HCT116 (cell line): Measurements from ENCODE around the gene ASAP2. TPM values are rescaled to one million over a fixed set of nuclear protein-coding genes. Genes with fewer than 3 reads are reported as not detected.

ENCODE experiments used
- ATAC-seq: fragments of 200-7000 bp; cut with Tn5 transposase; 2 replicates; pipeline ENCODE4 v1.9.1; 2020; ENCODE audit warnings: mild to moderate bottlenecking, moderate library complexity
- BruUV-seq: library from RNA; stranded (reverse); fragments of 400-500 nt; replicated peaks from 2 replicates; lab custom pipeline; 2021; lab: Mats Ljungman, UMichigan
- CTCF ChIA-PET: fragments of 300-600 bp; sonication (Branson Sonifier 250); formaldehyde crosslinking; loops from one replicate; lab custom pipeline; 2021; ENCODE audit warnings: antibody characterized with exemption; lab: Charles Lee
- POLR2A ChIA-PET: fragments of 300-600, 350-600 bp; sonication (Branson Sonifier 250); formaldehyde crosslinking; loops from one replicate; lab custom pipeline; 2021; ENCODE audit warnings: antibody characterized with exemption; lab: Charles Lee
- RAD21 ChIA-PET, 2 experiments: fragments of 300-600 bp; sonication (Branson Sonifier 250); formaldehyde crosslinking; loops; one replicate each; lab custom pipeline; 2023; ENCODE audit warnings: low total read pairs in 2 of 2; ENCODE audit not compliant: uncharacterized antibody in 2 of 2, unreplicated experiment in 2 of 2, low non-redundant PET in 1 of 2; lab: Charles Lee
- DNase-seq: peaks from one replicate; pipeline ENCODE4 v3.0.0-alpha.2; 2010; ENCODE audit warnings: low read depth, low spot score
- H2AFZ ChIP-seq: fragments of 200-600 bp; shearing (Covaris generic), sonication (generic); 2 replicates; pipeline ENCODE4 v1.6.1; 2017; ENCODE audit warnings: low read depth, mixed run types, mixed read lengths, antibody characterized with exemption, low read length; ENCODE audit not compliant: poor library complexity, severe bottlenecking
- H3K27ac ChIP-seq: 2 replicates; pipeline ENCODE4 v1.5.1; 2012; ENCODE audit warnings: low read depth, low read length
- H3K27me3 ChIP-seq: fragments of 200-600 bp; sonication (generic); 2 replicates; pipeline ENCODE4 v1.6.1; 2016; ENCODE audit warnings: mixed run types, low read length, mixed read lengths; ENCODE audit not compliant: insufficient read depth
- H3K36me3 ChIP-seq, 2 experiments: fragments of 200-500 bp in 1 of 2; fragments of 200-600 bp in 1 of 2; sonication (Bioruptor generic) in 1 of 2; sonication (generic) in 1 of 2; 2 replicates each; pipeline versions ENCODE4 v1.5.1 to v1.6.1; 2014 to 2016; ENCODE audit warnings: low read length in 2 of 2, inconsistent platforms in 1 of 2, mixed read lengths in 1 of 2, mixed run types in 1 of 2; ENCODE audit not compliant: insufficient read depth in 2 of 2, control insufficient read depth in 1 of 2
- H3K4me1 ChIP-seq, 2 experiments: fragments of 200-600 bp in 1 of 2; sonication (generic) in 1 of 2; 2 replicates each; pipeline versions ENCODE4 v1.5.1 to v1.6.1; 2012 to 2017; ENCODE audit warnings: low read length in 2 of 2, inconsistent platforms in 1 of 2, mild to moderate bottlenecking in 1 of 2, mixed read lengths in 1 of 2, mixed run types in 1 of 2, moderate library complexity in 1 of 2; ENCODE audit not compliant: insufficient read depth in 2 of 2, control insufficient read depth in 1 of 2
- H3K4me2 ChIP-seq: fragments of 200-600 bp; sonication (generic); 2 replicates; pipeline ENCODE4 v1.6.1; 2017; ENCODE audit warnings: mixed run types, low read length, mixed read lengths
- H3K4me3 ChIP-seq, 2 experiments: fragments of 200-600 bp in 1 of 2; sonication (generic) in 1 of 2; replicated peaks in 1 of 2; 2 replicates each; pipeline ENCODE4 v1.5.1; 2011 to 2016; ENCODE audit warnings: low read length in 2 of 2, control low read depth in 1 of 2, low read depth in 1 of 2, mild to moderate bottlenecking in 1 of 2, mixed read lengths in 1 of 2, mixed run types in 1 of 2
- H3K79me2 ChIP-seq: fragments of 200-600 bp; sonication (generic); 2 replicates; pipeline ENCODE4 v1.6.1; 2017; ENCODE audit warnings: mild to moderate bottlenecking, mixed run types, low read length, moderate library complexity, mixed read lengths; ENCODE audit not compliant: insufficient read depth
- H3K9ac ChIP-seq: fragments of 200-600 bp; sonication (generic); 2 replicates; pipeline ENCODE4 v1.6.1; 2016; ENCODE audit warnings: low read length, mixed read lengths
- H3K9me2 ChIP-seq: fragments of 200-600 bp; sonication (generic), shearing (Covaris generic); 2 replicates; pipeline ENCODE4 v1.6.1; 2017; ENCODE audit warnings: mixed run types, mild to moderate bottlenecking, moderate library complexity; ENCODE audit not compliant: insufficient read depth
- H3K9me3 ChIP-seq, 2 experiments: fragments of 200-500 bp in 1 of 2; fragments of 200-600 bp in 1 of 2; sonication (Bioruptor generic) in 1 of 2; sonication (generic) in 1 of 2; 2 replicates each; pipeline ENCODE4 v1.6.1; 2014 to 2017; ENCODE audit warnings: low read length in 2 of 2, mixed read lengths in 2 of 2, inconsistent platforms in 1 of 2, low read depth in 1 of 2, mild to moderate bottlenecking in 1 of 2, mixed run types in 1 of 2, moderate library complexity in 1 of 2; ENCODE audit not compliant: control insufficient read depth in 1 of 2, insufficient read depth in 1 of 2
- H4K20me1 ChIP-seq: fragments of 200-600 bp; sonication (generic), shearing (Covaris generic); 2 replicates; pipeline ENCODE4 v1.6.1; 2017; ENCODE audit warnings: mixed run types, mild to moderate bottlenecking, moderate library complexity; ENCODE audit not compliant: insufficient read depth
- CBX3 ChIP-seq: IDR thresholded peaks from 2 replicates; pipeline ENCODE4 v1.6.1; 2012; ENCODE audit warnings: low read depth
- CEBPB ChIP-seq: IDR thresholded peaks from 2 replicates; pipeline ENCODE4 v1.6.1; 2012; ENCODE audit warnings: low read depth
- EGR1 ChIP-seq: IDR thresholded peaks from 2 replicates; pipeline ENCODE4 v1.6.1; 2012; ENCODE audit warnings: low read depth
- ELF1 ChIP-seq: IDR thresholded peaks from 2 replicates; pipeline ENCODE4 v1.6.1; 2012; ENCODE audit warnings: low read depth, borderline replicate concordance
- EZH2 ChIP-seq: fragments of 200-600 bp; sonication (generic); IDR thresholded peaks from 2 replicates; pipeline ENCODE4 v1.6.1; 2017; ENCODE audit warnings: antibody characterized with exemption, mixed run types
- MAX ChIP-seq: IDR thresholded peaks from 2 replicates; pipeline ENCODE4 v1.6.1; 2012
- POLR2AphosphoS5 ChIP-seq: IDR thresholded peaks from 2 replicates; pipeline ENCODE4 v1.6.1; 2011; ENCODE audit warnings: mild to moderate bottlenecking, low read depth, low read length, moderate library complexity
- RAD21 ChIP-seq: IDR thresholded peaks from 2 replicates; pipeline ENCODE4 v1.6.1; 2012; ENCODE audit warnings: low read depth, mild to moderate bottlenecking
- SIN3A ChIP-seq: IDR thresholded peaks from 2 replicates; pipeline ENCODE4 v1.6.1; 2012; ENCODE audit warnings: low read depth
- SP1 ChIP-seq: IDR thresholded peaks from 2 replicates; pipeline ENCODE4 v1.6.1; 2012; ENCODE audit warnings: low read depth
- SRF ChIP-seq: IDR thresholded peaks from 2 replicates; pipeline ENCODE4 v1.6.1; 2012; ENCODE audit warnings: low read depth
- YY1 ChIP-seq: IDR thresholded peaks from 2 replicates; pipeline ENCODE4 v1.6.1; 2011; ENCODE audit warnings: low read length, low read depth, moderate library complexity, mild to moderate bottlenecking; ENCODE audit not compliant: insufficient replicate concordance; ENCODE audit errors: extremely low read depth
- ZNF274 ChIP-seq: fragments of 200-500 bp; sonication (Bioruptor generic); IDR thresholded peaks from 2 replicates; pipeline ENCODE4 v1.6.1; 2014; ENCODE audit warnings: mild to moderate bottlenecking, low read depth, low read length, inconsistent platforms
- intact Hi-C: fragments of 100-400 bp; cut with micrococcal nuclease; formaldehyde crosslinking; loops from 2 replicates; pipeline ENCODE4 v1.10.0; 2022
- total RNA-seq: library from RNA; stranded (reverse); gene quantifications from one replicate; pipeline ENCODE4 v1.2.1, GENCODE V29; 2021; ENCODE audit not compliant: unreplicated experiment
- TF ChIP-seq, protein P1 (sequence below): IDR thresholded peaks from 2 replicates; pipeline ENCODE4 v1.6.1; 2011; ENCODE audit warnings: mild to moderate bottlenecking, low read length, moderate library complexity; ENCODE audit not compliant: insufficient replicate concordance; ENCODE audit errors: extremely low read depth

The ASAP2 gene
- total RNA-seq, 1 experiment from 2014 or later = 16.5 TPM

DNA sequence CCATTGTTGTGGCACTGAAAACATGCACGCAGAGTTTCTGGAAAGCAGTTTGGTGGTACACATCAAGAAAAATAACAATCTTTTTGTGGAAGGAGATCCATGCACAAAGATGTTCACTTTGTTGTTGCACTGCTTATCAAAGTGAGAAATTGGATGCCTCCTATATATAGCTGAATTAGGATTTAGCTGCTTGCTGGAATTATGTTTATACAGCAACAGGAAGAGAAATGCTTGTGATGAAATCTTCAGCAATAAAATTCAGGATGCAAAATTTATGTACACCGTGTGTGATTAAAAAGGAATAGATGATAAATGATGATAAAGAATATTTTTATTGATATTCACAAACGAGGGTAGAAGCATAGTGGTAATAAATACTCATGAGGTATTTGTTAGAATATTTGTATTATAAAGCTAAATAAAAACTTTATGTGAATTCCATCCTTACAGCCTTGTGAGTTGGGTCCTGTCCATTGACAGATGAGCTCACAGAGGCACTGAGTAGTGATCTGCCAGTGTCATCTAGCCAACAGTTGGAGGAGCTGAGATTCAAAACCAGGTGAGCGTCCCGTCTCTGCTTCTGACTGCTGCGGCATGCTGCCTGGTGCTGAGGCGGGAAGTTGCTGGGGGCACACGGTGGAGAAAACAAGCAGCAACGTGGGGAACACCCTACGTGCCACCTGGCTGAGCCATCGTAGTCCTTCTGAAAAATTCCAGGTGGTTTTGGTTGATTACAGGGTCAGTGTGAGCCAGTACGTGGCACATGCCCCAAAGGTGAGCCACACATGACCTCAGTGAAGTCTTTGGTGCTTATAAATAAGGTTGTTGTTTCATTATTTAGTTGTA lies 80.2 kb downstream of the ASAP2 start:
- ChIA-PET POLR2A (interaction anchor here (1.1 kb wide), 1 partner anchor 10 kb away, joined by 3 read pairs; no protein-coding TSS in a partner anchor), RAD21 (interaction anchor here in 1 of 2 experiments (0.8 kb wide), 1 partner anchor 52 kb away, joined by 3 read pairs; no protein-coding TSS in a partner anchor), CTCF (no interaction called here)
- TF ChIP-seq ZNF274 (no peak), EGR1 (no peak), MAX (peak; percentile 92), POLR2AphosphoS5 (no peak), YY1 (no peak), CBX3 (0 out of 2 replicates have a peak, but pooled peaks have one; percentile 59), SP1 (no peak; the same call in 1 of the 2 replicates), SRF (no peak), ELF1 (no peak), RAD21 (no peak), SIN3A (peak; percentile 48; the same call in 1 of the 2 replicates), CEBPB (no peak), EZH2 (no peak)
- TF ChIP-seq, protein P1, sequence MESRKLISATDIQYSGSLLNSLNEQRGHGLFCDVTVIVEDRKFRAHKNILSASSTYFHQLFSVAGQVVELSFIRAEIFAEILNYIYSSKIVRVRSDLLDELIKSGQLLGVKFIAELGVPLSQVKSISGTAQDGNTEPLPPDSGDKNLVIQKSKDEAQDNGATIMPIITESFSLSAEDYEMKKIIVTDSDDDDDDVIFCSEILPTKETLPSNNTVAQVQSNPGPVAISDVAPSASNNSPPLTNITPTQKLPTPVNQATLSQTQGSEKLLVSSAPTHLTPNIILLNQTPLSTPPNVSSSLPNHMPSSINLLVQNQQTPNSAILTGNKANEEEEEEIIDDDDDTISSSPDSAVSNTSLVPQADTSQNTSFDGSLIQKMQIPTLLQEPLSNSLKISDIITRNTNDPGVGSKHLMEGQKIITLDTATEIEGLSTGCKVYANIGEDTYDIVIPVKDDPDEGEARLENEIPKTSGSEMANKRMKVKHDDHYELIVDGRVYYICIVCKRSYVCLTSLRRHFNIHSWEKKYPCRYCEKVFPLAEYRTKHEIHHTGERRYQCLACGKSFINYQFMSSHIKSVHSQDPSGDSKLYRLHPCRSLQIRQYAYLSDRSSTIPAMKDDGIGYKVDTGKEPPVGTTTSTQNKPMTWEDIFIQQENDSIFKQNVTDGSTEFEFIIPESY = no peak
- Histone ChIP-seq H2AFZ (no peak overlapping the region), H4K20me1 (no peaks in the 10 kb centered on the region), H3K9me2 (no peaks in the 10 kb centered on the region), H3K27me3 (no peaks in the 10 kb centered on the region), H3K36me3 (no peaks in the 10 kb centered on the region), H3K4me2 (peak overlapping the region; percentile 86), H3K9ac (peak overlapping the region; percentile 58), H3K4me1 (peaks cover 38 to 64% of the 10 kb centered on the region in 2 experiments), H3K79me2 (peaks cover 5% of the 10 kb centered on the region; the same call in 1 of the 2 replicates), H3K27ac (peak overlapping the region; percentile 72), H3K9me3 (no peaks in the 10 kb centered on the region), H3K4me3 (peak overlapping the region in 1 of 2 experiments; percentile 47; a peak in 2 of 4 replicates)
- DNase-seq (peak; percentile 57), ATAC-seq (peak; percentile 60)
- intact Hi-C loops = loop anchor here (1.0 to 2.0 kb wide), 3 partner anchors 47 to 144 kb away; no protein-coding TSS in a partner anchor
- no TSS peak for BruUV-seq
